Gastrocnemius medialis (tissue), 4 donors: ENCODE data around the gene ZIM2. TPM values are rescaled to one million over a fixed set of nuclear protein-coding genes. Genes with fewer than 3 reads are reported as not detected.

Source experiments
- ATAC-seq, 2 donors: fragments of 150-250 bp; one replicate each; pipeline ENCODE4 v1.9.1; 2016
- DNase-seq, 2 donors: peaks; one replicate each; pipeline ENCODE4 v3.0.0-alpha.2; 2019
- H3K27ac ChIP-seq, 4 donors: fragments of 200-600 bp; sonication (generic); 1 replicate in 1 of 4; 2 replicates in 3 of 4; pipeline ENCODE4 v1.5.1; 2016 to 2018; ENCODE audit warnings: mild to moderate bottlenecking in 2 of 4, moderate library complexity in 1 of 4
- H3K27me3 ChIP-seq, 3 donors: fragments of 200-600 bp; sonication (generic) in 2 of 3; 1 replicate in 1 of 3; 2 replicates in 2 of 3; pipeline versions ENCODE4 v1.5.1 to v1.6.0; 2016 to 2019; ENCODE audit warnings: mild to moderate bottlenecking in 1 of 3, moderate library complexity in 1 of 3
- H3K36me3 ChIP-seq, 2 donors: fragments of 200-600 bp; sonication (generic) in 1 of 2; one replicate each; pipeline ENCODE4 v1.5.1; 2017 to 2018
- H3K4me1 ChIP-seq, 2 donors: fragments of 200-600 bp; sonication (generic) in 1 of 2; one replicate each; pipeline ENCODE4 v1.5.1; 2016 to 2017; ENCODE audit warnings: mild to moderate bottlenecking in 2 of 2
- H3K4me3 ChIP-seq, 4 donors: fragments of 200-600 bp; sonication (generic) in 3 of 4; 1 replicate in 1 of 4; 2 replicates in 3 of 4; pipeline ENCODE4 v1.5.1; 2016 to 2019; ENCODE audit warnings: mild to moderate bottlenecking in 2 of 4
- H3K9me3 ChIP-seq, 3 donors: fragments of 200-600 bp; sonication (generic) in 2 of 3; 1 replicate in 1 of 3; 2 replicates in 2 of 3; pipeline ENCODE4 v1.5.1; 2016 to 2019
- CTCF ChIP-seq, 5 experiments: fragments of 450-650 bp in 3 of 5; fragments of 200-600 bp in 2 of 5; sonication (generic) in 2 of 5; IDR thresholded peaks in 4 of 5; conservative IDR thresholded peaks in 1 of 5; 1 replicate in 4 of 5; 2 replicates in 1 of 5; pipeline ENCODE4 v1.5.1; 2016 to 2019; ENCODE audit warnings: antibody characterized with exemption in 5 of 5, mild to moderate bottlenecking in 3 of 5, moderate library complexity in 3 of 5
- POLR2A ChIP-seq, 2 donors: fragments of 450-650 bp; IDR thresholded peaks; one replicate each; pipeline ENCODE4 v1.6.1; 2017; ENCODE audit warnings: antibody characterized with exemption in 2 of 2, mild to moderate bottlenecking in 2 of 2, moderate library complexity in 2 of 2
- in situ Hi-C, 4 donors: fragments of 200-750 bp; cut with MboI; loops; one replicate each; pipeline versions ENCODE4 v1.15.0 to v1.8.0; 2017; ENCODE audit warnings: low sequenced_read_pairs in 4 of 4
- intact Hi-C: fragments of 100-400 bp; cut with DNase I; formaldehyde crosslinking; loops from one replicate; pipeline ENCODE4 v1.15.1; 2023; ENCODE audit warnings: low total_unique reads
- total RNA-seq, 4 donors: library from RNA; depleted of rRNA; stranded (reverse); fragments of >200 nt; gene quantifications; one replicate each; pipeline versions ENCODE4 v1.1.0 to v1.2.3, GENCODE V29; 2016

ZIM2 gene
- total RNA-seq, 4 donors from 2014 or later, result 3.2 TPM; not detected in 3

- in situ Hi-C loops, result no loop called here
These were observed 89.9 kb downstream of the ZIM2 start for GRCh38 chr19:56750658-56751057.

GRCh38 chr19:56748378-56748777, 92.1 kb downstream of the ZIM2 start:
- no peaks in the 10 kb centered on the region for H3K4me1 ChIP-seq
- intact Hi-C loops (no loop called here), in situ Hi-C loops (no loop called here)
- H3K4me3 ChIP-seq, result no peak overlapping the region
- TF ChIP-seq POLR2A (IDR thresholded peaks at IDR 0.05) (no peak), CTCF (IDR thresholded peaks at IDR 0.05 in 4 of 5, conservative IDR thresholded peaks at IDR 0.05 in 1 of 5) (no peak)
- H3K27ac ChIP-seq, result no peak overlapping the region
- no peak for DNase-seq
- H3K27me3 ChIP-seq, result no peaks in the 10 kb centered on the region
- H3K9me3 ChIP-seq, result no peaks in the 10 kb centered on the region
- H3K36me3 ChIP-seq, result no peaks in the 10 kb centered on the region
- ATAC-seq, result no peak

More at GRCh38 chr19:56750658-56751057, 89.9 kb downstream of the ZIM2 start:
- no peak for TF ChIP-seq CTCF (IDR thresholded peaks at IDR 0.05 in 4 of 5, conservative IDR thresholded peaks at IDR 0.05 in 1 of 5)
- TF ChIP-seq POLR2A (IDR thresholded peaks at IDR 0.05), result no peak
- Histone ChIP-seq H3K27ac (no peak overlapping the region), H3K9me3 (peaks cover 0 to 4% (median 0%) of the 10 kb centered on the region in 3 donors), H3K36me3 (no peaks in the 10 kb centered on the region), H3K27me3 (no peaks in the 10 kb centered on the region), H3K4me3 (no peak overlapping the region), H3K4me1 (no peaks in the 10 kb centered on the region)
- intact Hi-C loops, result no loop called here
- ATAC-seq (no peak), DNase-seq (no peak)

GRCh38 chr19:56746367-56746766, 94.2 kb downstream of the ZIM2 start:
- in situ Hi-C loops, result no loop called here
- H3K27me3 ChIP-seq, result no peaks in the 10 kb centered on the region
- H3K9me3 ChIP-seq, result no peaks in the 10 kb centered on the region
- H3K27ac ChIP-seq, result no peak overlapping the region
- no peak overlapping the region for H3K4me3 ChIP-seq
- H3K36me3 ChIP-seq, result no peaks in the 10 kb centered on the region
- no peak for TF ChIP-seq CTCF (IDR thresholded peaks at IDR 0.05 in 4 of 5, conservative IDR thresholded peaks at IDR 0.05 in 1 of 5)
- TF ChIP-seq POLR2A (IDR thresholded peaks at IDR 0.05), result no peak
- no peaks in the 10 kb centered on the region for H3K4me1 ChIP-seq
- DNase-seq (no peak), ATAC-seq (no peak)
- intact Hi-C loops, result no loop called here

GRCh38 chr19:56740501-56740900, 100.0 kb downstream of the ZIM2 start:
- H3K9me3 ChIP-seq, result no peaks in the 10 kb centered on the region
- no peaks in the 10 kb centered on the region for H3K4me1 ChIP-seq
- in situ Hi-C loops, result no loop called here
- intact Hi-C loops, result no loop called here
- H3K36me3 ChIP-seq, result no peaks in the 10 kb centered on the region
- TF ChIP-seq POLR2A (IDR thresholded peaks at IDR 0.05) (no peak), CTCF (IDR thresholded peaks at IDR 0.05 in 4 of 5, conservative IDR thresholded peaks at IDR 0.05 in 1 of 5) (no peak)
- no peak overlapping the region for H3K4me3 ChIP-seq
- DNase-seq (no peak), ATAC-seq (no peak)
- H3K27ac ChIP-seq, result no peak overlapping the region
- H3K27me3 ChIP-seq, result no peaks in the 10 kb centered on the region

- H3K36me3 ChIP-seq, result no peaks in the 10 kb centered on the region
- H3K4me3 ChIP-seq, result no peak overlapping the region
- ATAC-seq (no peak), DNase-seq (no peak)
- in situ Hi-C loops, result no loop called here
- intact Hi-C loops, result no loop called here
- H3K9me3 ChIP-seq, result no peaks in the 10 kb centered on the region
- H3K27me3 ChIP-seq, result no peaks in the 10 kb centered on the region
- H3K27ac ChIP-seq, result no peak overlapping the region
- H3K4me1 ChIP-seq, result no peaks in the 10 kb centered on the region
- TF ChIP-seq POLR2A (IDR thresholded peaks at IDR 0.05), result no peak
These were observed 104.0 kb downstream of the ZIM2 start for GRCh38 chr19:56736571-56736970.
